ENCODE results near the gene ABCA7. TPM values are rescaled to one million over a fixed set of nuclear protein-coding genes. Genes with fewer than 3 reads are reported as not detected.

The ABCA7 gene
- total RNA-seq, 1 experiment from 2014 or later: 91.4 TPM

GRCh38 chr19:990746-991145, 49.2 kb upstream of the ABCA7 start:
- Histone ChIP-seq H3K36me3 (ENCODE audit: control insufficient read depth in 1 of 2, insufficient read depth in 2 of 2, low read length in 2 of 2) (peaks cover 13 to 68% of the 10 kb centered on the region in 2 experiments), H2AFZ (ENCODE audit: low read depth, low read length, poor library complexity, severe bottlenecking) (no peak overlapping the region), H4K20me1 (ENCODE audit: insufficient read depth) (peaks cover 6% of the 10 kb centered on the region; the same call in 1 of the 2 replicates), H3K4me1 (ENCODE audit: control insufficient read depth in 1 of 2, insufficient read depth in 2 of 2, low read length in 2 of 2) (peaks cover 0 to 18% of the 10 kb centered on the region in 2 experiments; a peak in 3 of 4 replicates), H3K27me3 (ENCODE audit: insufficient read depth, low read length) (no peaks in the 10 kb centered on the region), H3K9me3 (ENCODE audit: control insufficient read depth in 1 of 2, insufficient read depth in 1 of 2, low read depth in 1 of 2, low read length in 2 of 2) (no peaks in the 10 kb centered on the region), H3K79me2 (ENCODE audit: insufficient read depth, low read length) (peaks cover 16% of the 10 kb centered on the region; the same call in 1 of the 2 replicates), H3K9ac (ENCODE audit: low read length) (no peak overlapping the region), H3K4me2 (ENCODE audit: low read length) (no peak overlapping the region), H3K27ac (ENCODE audit: low read depth, low read length) (peak overlapping the region; percentile 50; the same call in 1 of the 2 replicates), H3K9me2 (ENCODE audit: insufficient read depth) (no peaks in the 10 kb centered on the region), H3K4me3 (replicated peaks in 1 of 2; ENCODE audit: low read depth in 1 of 2, low read length in 2 of 2) (no peak overlapping the region)
- ChIA-PET CTCF (no interaction called here), RAD21 (ENCODE audit: low non-redundant PET in 1 of 2, low total read pairs in 2 of 2, uncharacterized antibody in 2 of 2, unreplicated experiment in 2 of 2) (interaction anchor here in 1 of 2 experiments (0.6 kb wide), 1 partner anchor 34 kb away, joined by 5 read pairs; no protein-coding TSS in a partner anchor), POLR2A (no interaction called here)
- ATAC-seq (no peak), DNase-seq (ENCODE audit: low read depth, low spot score) (no peak)
- intact Hi-C loops (cut with micrococcal nuclease): no loop called here
- no TSS peak for BruUV-seq (replicated peaks)
- no peak for TF ChIP-seq MAX (IDR thresholded peaks at IDR 0.05)
- TF ChIP-seq ZNF274 (IDR thresholded peaks at IDR 0.05; ENCODE audit: low read depth, low read length): no peak
- TF ChIP-seq TCF7L2 (IDR thresholded peaks at IDR 0.05; ENCODE audit: borderline replicate concordance, extremely low read depth, insufficient read depth, insufficient read length): no peak
- no peak for TF ChIP-seq CBX3 (IDR thresholded peaks at IDR 0.05; ENCODE audit: low read depth)
- TF ChIP-seq ZBTB33 (IDR thresholded peaks at IDR 0.05; ENCODE audit: extremely low read depth, insufficient replicate concordance, low read length): no peak
- TF ChIP-seq FOSL1 (IDR thresholded peaks at IDR 0.05; ENCODE audit: low read depth): no peak
- TF ChIP-seq SIN3A (IDR thresholded peaks at IDR 0.05; ENCODE audit: low read depth): no peak
- TF ChIP-seq ATF3 (IDR thresholded peaks at IDR 0.05): no peak
- no peak for TF ChIP-seq CTCF (IDR thresholded peaks at IDR 0.05 in 2 of 3, conservative IDR thresholded peaks at IDR 0.05 in 1 of 3; ENCODE audit: borderline replicate concordance in 1 of 3, insufficient read depth in 1 of 3, low read depth in 2 of 3, low read length in 2 of 3)
- TF ChIP-seq EZH2phosphoT487 (IDR thresholded peaks at IDR 0.05; ENCODE audit: borderline replicate concordance): no peak

All from HCT116 (cell line).